ENCODE data around the gene TMTC4. TPM values are rescaled to one million over a fixed set of nuclear protein-coding genes. Genes with fewer than 3 reads are reported as not detected.

The TMTC4 gene
- total RNA-seq, 2 experiments from 2014 or later, result 8.0 to 9.3 TPM

GRCh38 chr13:100602493-100603111, 72.0 kb downstream of the TMTC4 start:
- Histone ChIP-seq H3K4me3 (ENCODE audit: low read length) (no peak overlapping the region), H3K9me3 (ENCODE audit: control insufficient read depth in 1 of 2, insufficient read depth in 1 of 2, low read length in 2 of 2) (no peaks in the 10 kb centered on the region), H3K27me3 (ENCODE audit: control insufficient read depth in 1 of 2, insufficient read depth in 2 of 2, low read length in 2 of 2) (no peaks in the 10 kb centered on the region), H3K4me1 (ENCODE audit: insufficient read depth, low read length) (no peaks in the 10 kb centered on the region), H3K36me3 (ENCODE audit: insufficient read depth, low read length) (no peaks in the 10 kb centered on the region), H3K27ac (ENCODE audit: low read depth in 1 of 2, low read length in 2 of 2) (no peak overlapping the region)
- DNase-seq, result no peak
- ATAC-seq (ENCODE audit: poor library complexity), result no peak
- TF ChIP-seq CTCF (IDR thresholded peaks at IDR 0.05), result no peak
- H3K27me3 Mint-ChIP-seq, result no peaks in the 10 kb centered on the region
- no peaks in the 10 kb centered on the region for H3K9me3 Mint-ChIP-seq
- no peak overlapping the region for H3K27ac Mint-ChIP-seq
- no peak overlapping the region for H3K4me3 Mint-ChIP-seq
- H3K36me3 Mint-ChIP-seq (ENCODE audit: low read depth), result peaks cover 16% of the 10 kb centered on the region
- intact Hi-C loops (cut with DNase I, micrococcal nuclease), result no loop called here
- ChIA-PET CTCF (no interaction called here), POLR2A (no interaction called here)
- no peaks in the 10 kb centered on the region for H3K4me1 Mint-ChIP-seq (ENCODE audit: low read depth)

- no peak overlapping the region for H3K4me3 ChIP-seq (ENCODE audit: low read length)
- CTCF ChIA-PET, result no interaction called here
- no peaks in the 10 kb centered on the region for H3K9me3 Mint-ChIP-seq
- H3K27ac ChIP-seq (ENCODE audit: low read depth in 1 of 2, low read length in 2 of 2), result no peak overlapping the region
- H3K27me3 Mint-ChIP-seq, result peaks cover 2% of the 10 kb centered on the region
- intact Hi-C loops (cut with DNase I, micrococcal nuclease), result no loop called here
- ATAC-seq (ENCODE audit: poor library complexity) (no peak), DNase-seq (no peak)
- H3K4me3 Mint-ChIP-seq, result no peak overlapping the region
- no peaks in the 10 kb centered on the region for H3K9me3 ChIP-seq (ENCODE audit: control insufficient read depth in 1 of 2, insufficient read depth in 1 of 2, low read length in 2 of 2)
- POLR2A ChIA-PET, result no interaction called here
- no peak overlapping the region for H3K27ac Mint-ChIP-seq
- no peaks in the 10 kb centered on the region for H3K36me3 ChIP-seq (ENCODE audit: insufficient read depth, low read length)
- no peaks in the 10 kb centered on the region for H3K4me1 ChIP-seq (ENCODE audit: insufficient read depth, low read length)
- H3K36me3 Mint-ChIP-seq (ENCODE audit: low read depth), result peaks cover 16% of the 10 kb centered on the region
- no peaks in the 10 kb centered on the region for H3K27me3 ChIP-seq (ENCODE audit: control insufficient read depth in 1 of 2, insufficient read depth in 2 of 2, low read length in 2 of 2)
- TF ChIP-seq CTCF (IDR thresholded peaks at IDR 0.05), result no peak
- no peaks in the 10 kb centered on the region for H3K4me1 Mint-ChIP-seq (ENCODE audit: low read depth)
Measured at GRCh38 chr13:100601716-100602115, 72.9 kb downstream of the TMTC4 start.

GRCh38 chr13:100600915-100601314, 73.7 kb downstream of the TMTC4 start:
- ATAC-seq (ENCODE audit: poor library complexity) (no peak), DNase-seq (no peak)
- TF ChIP-seq CTCF (IDR thresholded peaks at IDR 0.05), result no peak
- ChIA-PET CTCF (no interaction called here), POLR2A (no interaction called here)
- Histone ChIP-seq H3K27ac (ENCODE audit: low read depth in 1 of 2, low read length in 2 of 2) (no peak overlapping the region), H3K36me3 (ENCODE audit: insufficient read depth, low read length) (no peaks in the 10 kb centered on the region), H3K4me1 (ENCODE audit: insufficient read depth, low read length) (no peaks in the 10 kb centered on the region), H3K4me3 (ENCODE audit: low read length) (no peak overlapping the region), H3K9me3 (ENCODE audit: control insufficient read depth in 1 of 2, insufficient read depth in 1 of 2, low read length in 2 of 2) (no peaks in the 10 kb centered on the region), H3K27me3 (ENCODE audit: control insufficient read depth in 1 of 2, insufficient read depth in 2 of 2, low read length in 2 of 2) (no peaks in the 10 kb centered on the region)
- intact Hi-C loops (cut with DNase I, micrococcal nuclease), result no loop called here
- Mint-ChIP-seq H3K27ac (no peak overlapping the region), H3K36me3 (ENCODE audit: low read depth) (peaks cover 11% of the 10 kb centered on the region), H3K9me3 (no peaks in the 10 kb centered on the region), H3K27me3 (peaks cover 5% of the 10 kb centered on the region), H3K4me3 (no peak overlapping the region), H3K4me1 (ENCODE audit: low read depth) (no peaks in the 10 kb centered on the region)
